Neural cell (in vitro differentiated cells): ENCODE measurements around the gene ELMO2. TPM values are rescaled to one million over a fixed set of nuclear protein-coding genes. Genes with fewer than 3 reads are reported as not detected.

Experiments
- H2AFZ ChIP-seq: fragments of 200-600, 300-800 bp; sonication (generic), shearing (Covaris generic); 2 replicates; pipeline ENCODE4 v1.6.0; 2014; ENCODE audit warnings: low read depth, mild to moderate bottlenecking, antibody characterized with exemption, low read length, moderate library complexity
- H3F3A ChIP-seq: fragments of 200-600 bp; shearing (Covaris generic); 2 replicates; pipeline ENCODE4 v1.6.1; 2016; ENCODE audit warnings: mild to moderate bottlenecking, moderate library complexity, mixed read lengths, antibody characterized with exemption, low read length; ENCODE audit not compliant: insufficient read depth, poor library complexity, severe bottlenecking
- H3K27ac ChIP-seq: fragments of 200-600, 300-800 bp; sonication (generic), shearing (Covaris generic); 2 replicates; pipeline ENCODE4 v1.5.1; 2014; ENCODE audit warnings: mild to moderate bottlenecking, low read length, moderate library complexity
- H3K27me3 ChIP-seq: fragments of 300-800, 200-600 bp; sonication (generic), shearing (Covaris generic); 2 replicates; pipeline ENCODE4 v1.6.0; 2014; ENCODE audit warnings: mild to moderate bottlenecking, low read depth, low read length, moderate library complexity; ENCODE audit not compliant: insufficient read depth
- H3K36me3 ChIP-seq: fragments of 300-800, 200-600 bp; sonication (generic), shearing (Covaris generic); 2 replicates; pipeline ENCODE4 v1.5.1; 2014; ENCODE audit warnings: mild to moderate bottlenecking, antibody characterized with exemption, low read length, moderate library complexity; ENCODE audit not compliant: insufficient read depth
- H3K4me2 ChIP-seq: fragments of 300-800, 200-600 bp; sonication (generic), shearing (Covaris generic); 2 replicates; pipeline ENCODE4 v1.6.0; 2014; ENCODE audit warnings: mild to moderate bottlenecking, low read length
- H3K4me3 ChIP-seq: fragments of 300-800, 200-600 bp; sonication (generic), shearing (Covaris generic); 2 replicates; pipeline ENCODE4 v1.5.1; 2014; ENCODE audit warnings: mild to moderate bottlenecking, low read length, moderate library complexity
- H3K79me2 ChIP-seq: fragments of 200-600 bp; shearing (Covaris generic); replicated peaks from 2 replicates; pipeline ENCODE4 v1.6.0; 2014; ENCODE audit warnings: mild to moderate bottlenecking, low read length, moderate library complexity; ENCODE audit not compliant: insufficient read depth
- H3K9ac ChIP-seq: fragments of 300-800, 200-600 bp; sonication (generic), shearing (Covaris generic); 2 replicates; pipeline ENCODE4 v1.6.1; 2016; ENCODE audit warnings: mild to moderate bottlenecking, low read length, mixed read lengths
- H3K9me2 ChIP-seq: fragments of 200-600 bp; shearing (Covaris generic); 2 replicates; pipeline ENCODE4 v1.6.1; 2016; ENCODE audit warnings: mild to moderate bottlenecking, low read length, mixed read lengths; ENCODE audit not compliant: insufficient read depth
- H3K9me3 ChIP-seq: fragments of 200-600, 300-800 bp; sonication (generic), shearing (Covaris generic); 2 replicates; pipeline ENCODE4 v1.6.1; 2016; ENCODE audit warnings: mild to moderate bottlenecking, mixed run types, low read length, moderate library complexity, mixed read lengths
- H4K20me1 ChIP-seq: fragments of 200-600 bp; shearing (Covaris generic); 2 replicates; pipeline ENCODE4 v1.6.1; 2016; ENCODE audit warnings: mild to moderate bottlenecking, mixed run types; ENCODE audit not compliant: insufficient read depth
- CTCF ChIP-seq: fragments of 450-650 bp; IDR thresholded peaks from 2 replicates; pipeline ENCODE4 v1.5.1; 2014; ENCODE audit warnings: antibody characterized with exemption, mild to moderate bottlenecking, moderate library complexity; ENCODE audit not compliant: poor library complexity, severe bottlenecking
- EP300 ChIP-seq: fragments of 450-650 bp; conservative IDR thresholded peaks from 2 replicates; pipeline ENCODE4 v1.6.1; 2014; ENCODE audit warnings: antibody characterized with exemption, mild to moderate bottlenecking, moderate library complexity; ENCODE audit not compliant: poor library complexity, severe bottlenecking
- EZH2 ChIP-seq: fragments of 200-600, 300-800 bp; shearing (Covaris generic), sonication (generic); IDR thresholded peaks from 2 replicates; pipeline ENCODE4 v1.6.1; 2014; ENCODE audit warnings: antibody characterized with exemption, low read length, borderline replicate concordance, mild to moderate bottlenecking; ENCODE audit not compliant: insufficient read depth, poor library complexity, severe bottlenecking
- MXI1 ChIP-seq: fragments of 450-650 bp; conservative IDR thresholded peaks from 2 replicates; pipeline ENCODE4 v1.6.1; 2014; ENCODE audit warnings: antibody characterized with exemption, mild to moderate bottlenecking; ENCODE audit not compliant: poor library complexity, severe bottlenecking
- POLR2AphosphoS5 ChIP-seq: IDR thresholded peaks from 2 replicates; pipeline ENCODE4 v1.6.1; 2012
- RAD21 ChIP-seq: fragments of 450-650 bp; conservative IDR thresholded peaks from 2 replicates; pipeline ENCODE4 v1.6.1; 2014; ENCODE audit warnings: antibody characterized with exemption, mild to moderate bottlenecking, moderate library complexity
- REST ChIP-seq: IDR thresholded peaks from 2 replicates; pipeline ENCODE4 v1.6.1; 2012; ENCODE audit warnings: borderline replicate concordance
- SMC3 ChIP-seq: fragments of 450-650 bp; conservative IDR thresholded peaks from 2 replicates; pipeline ENCODE4 v1.6.1; 2014; ENCODE audit warnings: antibody characterized with exemption, mild to moderate bottlenecking, moderate library complexity; ENCODE audit not compliant: poor library complexity
- TAF1 ChIP-seq: IDR thresholded peaks from 2 replicates; pipeline ENCODE4 v1.6.1; 2012; ENCODE audit warnings: low read depth
- polyA plus RNA-seq: library from polyadenylated mRNA; depleted of rRNA; stranded (reverse); fragments of >200 nt; gene quantifications from 2 replicates; pipeline ENCODE4 v1.2.3, GENCODE V29; 2014

The ELMO2 gene
- polyA plus RNA-seq, 1 donor from 2014 or later, result 72.0 TPM

- H3K36me3 ChIP-seq, result no peaks in the 10 kb centered on the region
- no peak overlapping the region for H3K27ac ChIP-seq
Measured at GRCh38 chr20:46416839-46417238, 10.4 kb upstream of the ELMO2 start.

GRCh38 chr20:46416421-46416820 lies 10.0 kb upstream of the ELMO2 start:
- Histone ChIP-seq H3K4me3 (no peak overlapping the region), H3K9me3 (no peaks in the 10 kb centered on the region), H2AFZ (no peak overlapping the region), H3F3A (no peaks in the 10 kb centered on the region), H3K27ac (no peak overlapping the region), H4K20me1 (no peaks in the 10 kb centered on the region), H3K79me2 (no peaks in the 10 kb centered on the region), H3K9me2 (no peaks in the 10 kb centered on the region), H3K36me3 (no peaks in the 10 kb centered on the region), H3K27me3 (no peaks in the 10 kb centered on the region), H3K9ac (no peak overlapping the region), H3K4me2 (no peak overlapping the region)
- TF ChIP-seq SMC3, result no peak
- no peak for TF ChIP-seq MXI1
- no peak for TF ChIP-seq RAD21
- TF ChIP-seq POLR2AphosphoS5, result no peak
- TF ChIP-seq TAF1, result no peak
- TF ChIP-seq REST, result no peak
- no peak for TF ChIP-seq EZH2

More at GRCh38 chr20:46416839-46417238, 10.4 kb upstream of the ELMO2 start:
- Histone ChIP-seq H3K4me2 (no peak overlapping the region), H2AFZ (no peak overlapping the region), H4K20me1 (no peaks in the 10 kb centered on the region), H3K27me3 (no peaks in the 10 kb centered on the region), H3K4me3 (no peak overlapping the region), H3F3A (no peaks in the 10 kb centered on the region), H3K9me3 (no peaks in the 10 kb centered on the region), H3K9ac (no peak overlapping the region), H3K79me2 (no peaks in the 10 kb centered on the region), H3K9me2 (no peaks in the 10 kb centered on the region)
- TF ChIP-seq MXI1, result no peak
- TF ChIP-seq REST, result no peak
- no peak for TF ChIP-seq CTCF
- no peak for TF ChIP-seq TAF1
- no peak for TF ChIP-seq RAD21
- TF ChIP-seq EP300, result no peak
- TF ChIP-seq EZH2, result no peak
- TF ChIP-seq POLR2AphosphoS5, result no peak
- no peak for TF ChIP-seq SMC3
